Measurements from ENCODE around the gene TBXAS1. TPM values are rescaled to one million over a fixed set of nuclear protein-coding genes. Genes with fewer than 3 reads are reported as not detected.

The TBXAS1 gene
- total RNA-seq, 2 experiments from 2014 or later = 5.5 to 6.0 TPM

- no peaks in the 10 kb centered on the region for H3K27me3 Mint-ChIP-seq
- DNase-seq (no peak), ATAC-seq (ENCODE audit: poor library complexity) (no peak)
- POLR2A ChIA-PET = no interaction called here
- CTCF ChIA-PET = no interaction called here
- Histone ChIP-seq H3K27ac (ENCODE audit: low read depth in 1 of 2, low read length in 2 of 2) (no peak overlapping the region), H3K4me1 (ENCODE audit: insufficient read depth, low read length) (peaks cover 22% of the 10 kb centered on the region), H3K9me3 (ENCODE audit: control insufficient read depth in 1 of 2, insufficient read depth in 1 of 2, low read length in 2 of 2) (no peaks in the 10 kb centered on the region), H3K4me3 (ENCODE audit: low read length) (no peak overlapping the region), H3K27me3 (ENCODE audit: control insufficient read depth in 1 of 2, insufficient read depth in 2 of 2, low read length in 2 of 2) (no peaks in the 10 kb centered on the region), H3K36me3 (ENCODE audit: insufficient read depth, low read length) (peaks cover 48% of the 10 kb centered on the region)
- H3K4me3 Mint-ChIP-seq = no peak overlapping the region
- TF ChIP-seq CTCF (IDR thresholded peaks at IDR 0.05) = no peak
- no peak overlapping the region for H3K27ac Mint-ChIP-seq
- H3K36me3 Mint-ChIP-seq (ENCODE audit: low read depth) = peaks cover 90% of the 10 kb centered on the region
- peaks cover 38% of the 10 kb centered on the region for H3K4me1 Mint-ChIP-seq (ENCODE audit: low read depth)
- H3K9me3 Mint-ChIP-seq = no peaks in the 10 kb centered on the region
- intact Hi-C loops (cut with DNase I, micrococcal nuclease) = no loop called here
Observed at GRCh38 chr7:140033036-140033435, 204.0 kb downstream of the TBXAS1 start.

GRCh38 chr7:140033779-140034363 lies 204.8 kb downstream of the TBXAS1 start:
- Mint-ChIP-seq H3K4me1 (ENCODE audit: low read depth) (peaks cover 46% of the 10 kb centered on the region), H3K27ac (no peak overlapping the region), H3K9me3 (no peaks in the 10 kb centered on the region), H3K4me3 (no peak overlapping the region), H3K27me3 (no peaks in the 10 kb centered on the region), H3K36me3 (ENCODE audit: low read depth) (peaks cover 90% of the 10 kb centered on the region)
- ChIA-PET POLR2A (interaction anchor here (1.2 kb wide), 1 partner anchor 11 kb away, joined by 3 read pairs; no protein-coding TSS in a partner anchor), CTCF (no interaction called here)
- Histone ChIP-seq H3K36me3 (ENCODE audit: insufficient read depth, low read length) (peaks cover 40% of the 10 kb centered on the region), H3K4me1 (ENCODE audit: insufficient read depth, low read length) (peaks cover 22% of the 10 kb centered on the region), H3K27ac (ENCODE audit: low read depth in 1 of 2, low read length in 2 of 2) (no peak overlapping the region), H3K27me3 (ENCODE audit: control insufficient read depth in 1 of 2, insufficient read depth in 2 of 2, low read length in 2 of 2) (no peaks in the 10 kb centered on the region), H3K9me3 (ENCODE audit: control insufficient read depth in 1 of 2, insufficient read depth in 1 of 2, low read length in 2 of 2) (no peaks in the 10 kb centered on the region), H3K4me3 (ENCODE audit: low read length) (no peak overlapping the region)
- ATAC-seq (ENCODE audit: poor library complexity) (no peak), DNase-seq (no peak)
- intact Hi-C loops (cut with DNase I, micrococcal nuclease) = no loop called here
- no peak for TF ChIP-seq CTCF (IDR thresholded peaks at IDR 0.05)

- peaks cover 51% of the 10 kb centered on the region for H3K4me1 Mint-ChIP-seq (ENCODE audit: low read depth)
- H3K27me3 Mint-ChIP-seq = no peaks in the 10 kb centered on the region
- no peak for ATAC-seq (ENCODE audit: poor library complexity)
- H3K36me3 ChIP-seq (ENCODE audit: insufficient read depth, low read length) = peaks cover 46% of the 10 kb centered on the region
- H3K27ac ChIP-seq (ENCODE audit: low read depth in 1 of 2, low read length in 2 of 2) = no peak overlapping the region
- CTCF ChIA-PET = no interaction called here
- no peak overlapping the region for H3K4me3 Mint-ChIP-seq
- POLR2A ChIA-PET = interaction anchor here (1.2 kb wide), 1 partner anchor 11 kb away, joined by 3 read pairs; no protein-coding TSS in a partner anchor
- H3K9me3 ChIP-seq (ENCODE audit: control insufficient read depth in 1 of 2, insufficient read depth in 1 of 2, low read length in 2 of 2) = no peaks in the 10 kb centered on the region
- H3K4me3 ChIP-seq (ENCODE audit: low read length) = no peak overlapping the region
- DNase-seq = no peak
- peaks cover 90% of the 10 kb centered on the region for H3K36me3 Mint-ChIP-seq (ENCODE audit: low read depth)
- no peak for TF ChIP-seq CTCF (IDR thresholded peaks at IDR 0.05)
- H3K27ac Mint-ChIP-seq = no peak overlapping the region
- no peaks in the 10 kb centered on the region for H3K9me3 Mint-ChIP-seq
- H3K27me3 ChIP-seq (ENCODE audit: control insufficient read depth in 1 of 2, insufficient read depth in 2 of 2, low read length in 2 of 2) = no peaks in the 10 kb centered on the region
- intact Hi-C loops (cut with DNase I, micrococcal nuclease) = no loop called here
- peaks cover 22% of the 10 kb centered on the region for H3K4me1 ChIP-seq (ENCODE audit: insufficient read depth, low read length)
Observed at GRCh38 chr7:140034421-140034820, 205.4 kb downstream of the TBXAS1 start.
